AG04449 (cell line): ENCODE data around the gene LHFPL4.
"Not testable (repeated sequence)": the region's sequence is repeated elsewhere in the genome, so short reads cannot be mapped to it uniquely, and the experiment has no call there.

Source experiments
- CTCF ChIA-PET: fragments of 350-600 bp; formaldehyde crosslinking; extraction: SDS; loops from one replicate; lab custom pipeline; 2021; ENCODE audit warnings: antibody characterized with exemption; lab: Yijun Ruan, JAX
- POLR2A ChIA-PET: fragments of 400-600, 350-600 bp; formaldehyde crosslinking; extraction: SDS; loops from one replicate; lab custom pipeline; 2020; ENCODE audit warnings: antibody characterized with exemption, inconsistent platforms; lab: Yijun Ruan, JAX
- DNase-seq: peaks from one replicate; pipeline ENCODE4 v3.0.0-alpha.2; 2010; ENCODE audit warnings: low read depth, low spot score
- H3K4me3 ChIP-seq: 2 replicates; pipeline ENCODE4 v1.5.1; 2011; ENCODE audit warnings: low read depth, mild to moderate bottlenecking, control low read depth, low read length
- TF ChIP-seq, protein P1 (sequence below): IDR thresholded peaks from one replicate; pipeline ENCODE4 v1.5.1; 2011; ENCODE audit warnings: mild to moderate bottlenecking, moderate library complexity, low read length, control low read depth, inconsistent platforms; ENCODE audit not compliant: insufficient read depth; ENCODE audit errors: missing control alignments

Gene LHFPL4

DNA sequence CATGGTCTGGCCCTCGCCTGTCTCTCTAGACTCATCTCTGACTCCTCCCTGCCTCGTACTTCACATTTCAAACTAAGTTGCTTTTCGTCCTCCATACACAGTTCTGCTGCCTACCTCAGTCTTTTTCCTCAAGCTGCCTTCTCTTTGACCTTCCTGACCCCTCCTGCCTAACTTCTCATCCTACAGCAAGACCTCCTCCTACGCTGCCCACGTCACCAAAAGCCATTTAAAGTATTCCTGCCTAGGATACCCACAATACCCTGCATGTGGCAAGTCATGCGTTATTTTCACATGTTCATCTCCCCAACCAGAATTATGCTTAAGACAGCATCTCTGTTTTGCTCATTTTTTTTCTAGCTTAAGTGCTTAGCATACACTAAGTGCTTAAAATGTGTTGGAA lies 56.7 kb downstream of the LHFPL4 start:
- TF ChIP-seq, protein P1, sequence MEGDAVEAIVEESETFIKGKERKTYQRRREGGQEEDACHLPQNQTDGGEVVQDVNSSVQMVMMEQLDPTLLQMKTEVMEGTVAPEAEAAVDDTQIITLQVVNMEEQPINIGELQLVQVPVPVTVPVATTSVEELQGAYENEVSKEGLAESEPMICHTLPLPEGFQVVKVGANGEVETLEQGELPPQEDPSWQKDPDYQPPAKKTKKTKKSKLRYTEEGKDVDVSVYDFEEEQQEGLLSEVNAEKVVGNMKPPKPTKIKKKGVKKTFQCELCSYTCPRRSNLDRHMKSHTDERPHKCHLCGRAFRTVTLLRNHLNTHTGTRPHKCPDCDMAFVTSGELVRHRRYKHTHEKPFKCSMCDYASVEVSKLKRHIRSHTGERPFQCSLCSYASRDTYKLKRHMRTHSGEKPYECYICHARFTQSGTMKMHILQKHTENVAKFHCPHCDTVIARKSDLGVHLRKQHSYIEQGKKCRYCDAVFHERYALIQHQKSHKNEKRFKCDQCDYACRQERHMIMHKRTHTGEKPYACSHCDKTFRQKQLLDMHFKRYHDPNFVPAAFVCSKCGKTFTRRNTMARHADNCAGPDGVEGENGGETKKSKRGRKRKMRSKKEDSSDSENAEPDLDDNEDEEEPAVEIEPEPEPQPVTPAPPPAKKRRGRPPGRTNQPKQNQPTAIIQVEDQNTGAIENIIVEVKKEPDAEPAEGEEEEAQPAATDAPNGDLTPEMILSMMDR, result no peak
- ChIA-PET CTCF (interaction anchor here (0.9 to 1.0 kb wide), 2 partner anchors 9 to 143 kb away, joined by 3 read pairs; no protein-coding TSS in a partner anchor), POLR2A (no interaction called here)
- no peak for DNase-seq
- H3K4me3 ChIP-seq, result no peak overlapping the region

DNA sequence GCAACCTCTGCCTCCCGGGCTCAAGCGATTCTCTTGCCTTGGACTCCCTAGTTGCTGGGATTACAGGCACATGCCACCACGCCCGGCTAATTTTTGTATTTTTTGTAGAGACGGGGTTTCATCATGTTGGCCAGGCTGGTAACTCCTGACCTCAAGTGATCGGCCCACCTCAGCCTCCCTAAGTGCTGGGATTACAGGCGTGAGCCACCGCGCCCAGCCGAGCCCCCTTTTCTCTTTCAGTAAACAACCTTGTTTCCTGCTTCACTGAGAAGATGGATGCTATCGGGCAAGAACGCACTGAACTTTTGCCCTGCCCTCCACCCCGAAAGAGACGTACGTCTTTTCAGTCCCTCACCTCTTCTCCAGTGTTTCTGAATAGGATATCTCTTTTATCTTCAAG lies 59.6 kb downstream of the LHFPL4 start:
- H3K4me3 ChIP-seq, DNase-seq, POLR2A ChIA-PET: not testable (repeated sequence)
- CTCF ChIA-PET, result interaction anchor here (1.2 to 5.3 kb wide), 2 partner anchors 8 to 142 kb away, joined by 5 to 59 read pairs; no protein-coding TSS in a partner anchor

DNA sequence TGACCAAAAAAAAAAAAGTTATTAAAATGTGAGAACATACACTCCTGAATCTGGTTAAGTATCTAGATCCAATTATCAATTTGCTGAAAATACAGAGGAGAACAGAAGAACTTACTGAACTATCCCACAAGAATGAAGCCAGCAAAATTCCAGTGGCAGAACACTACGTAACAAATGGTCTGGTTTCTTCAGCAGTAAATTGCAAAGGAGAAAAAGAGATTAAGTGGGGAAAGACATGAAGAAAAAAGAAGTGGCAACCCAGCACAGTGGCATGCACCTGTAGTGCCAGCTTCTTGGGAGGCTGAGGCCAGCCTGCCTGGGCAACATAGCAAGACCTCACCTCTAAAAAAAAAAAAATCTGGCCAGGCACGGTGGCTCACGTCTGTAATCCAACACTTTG lies 62.1 kb downstream of the LHFPL4 start:
- POLR2A ChIA-PET, result no interaction called here
- TF ChIP-seq, protein P1, result no peak
- DNase-seq, result no peak
- CTCF ChIA-PET, result interaction anchor here (5.3 kb wide), 1 partner anchor 11 kb away, joined by 59 read pairs; no protein-coding TSS in a partner anchor
- no peak overlapping the region for H3K4me3 ChIP-seq

DNA sequence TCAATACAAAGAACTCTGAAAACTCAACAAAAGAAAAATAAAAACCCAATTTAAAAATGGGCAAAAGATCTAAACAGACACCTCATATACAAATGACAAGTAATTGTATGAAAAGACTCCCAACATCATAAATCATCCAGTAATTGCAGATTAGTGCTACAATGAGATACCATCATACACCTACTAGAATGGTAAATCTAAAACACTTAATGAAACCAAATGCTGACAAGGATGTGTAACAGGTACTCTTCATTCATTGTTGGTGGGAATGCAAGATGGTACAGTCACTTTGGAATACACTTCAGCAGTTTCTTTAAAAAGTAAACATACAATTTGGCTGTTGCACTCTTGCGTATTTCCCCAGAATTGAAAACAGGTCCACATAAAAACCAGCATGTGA lies 68.4 kb downstream of the LHFPL4 start:
- no peak overlapping the region for H3K4me3 ChIP-seq
- POLR2A ChIA-PET, result no interaction called here
- CTCF ChIA-PET, result interaction anchor here (0.9 to 1.8 kb wide), 2 partner anchors 15 to 18 kb away, joined by 4 to 5 read pairs; no protein-coding TSS in a partner anchor
- DNase-seq, result no peak
- TF ChIP-seq, protein P1, result no peak

DNA sequence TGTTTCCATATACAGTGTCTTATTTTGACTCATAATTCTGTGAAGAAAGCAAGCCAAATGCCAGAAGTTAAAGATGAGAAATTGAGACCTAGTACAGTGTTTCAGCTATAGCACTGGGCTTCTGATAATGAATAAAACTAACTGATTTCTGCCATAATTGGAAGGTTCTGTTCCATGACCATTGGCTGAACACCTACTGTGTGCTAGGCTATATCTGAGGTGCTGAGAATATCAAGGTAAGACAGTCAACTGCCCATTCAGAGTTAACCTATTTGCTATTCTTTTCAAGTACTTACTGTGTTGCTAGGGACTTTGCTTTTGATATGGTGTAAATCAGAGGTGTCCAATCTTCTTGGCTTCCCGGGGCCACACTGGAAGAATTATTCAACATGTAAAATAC lies 73.4 kb downstream of the LHFPL4 start:
- POLR2A ChIA-PET, result interaction anchor here (0.7 kb wide), 1 partner anchor 647 kb away, joined by 3 read pairs; no protein-coding TSS in a partner anchor
- no peak overlapping the region for H3K4me3 ChIP-seq
- TF ChIP-seq, protein P1, result no peak
- CTCF ChIA-PET, result interaction anchor here (0.8 kb wide), 1 partner anchor 33 kb away, joined by 3 read pairs; no protein-coding TSS in a partner anchor
- no peak for DNase-seq

DNA sequence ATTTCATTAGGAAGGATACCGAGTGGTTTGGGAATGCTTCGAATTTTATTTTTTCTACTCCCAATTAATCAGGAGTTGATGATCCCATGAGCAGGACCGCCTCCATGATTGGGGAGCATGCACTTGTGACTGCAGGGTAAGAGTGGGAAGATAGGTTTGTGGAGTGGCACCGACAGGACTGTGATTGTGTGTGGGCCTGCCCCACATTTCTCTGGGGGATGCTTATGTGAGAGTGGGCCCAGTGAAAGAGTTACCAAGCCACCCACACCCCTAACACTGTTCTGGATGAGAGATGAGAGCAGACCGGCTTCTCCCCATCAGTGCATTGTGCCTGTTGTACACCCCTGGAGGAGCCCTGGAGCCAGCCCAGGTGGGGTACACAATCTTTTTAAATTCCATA lies 76.7 kb downstream of the LHFPL4 start:
- no peak overlapping the region for H3K4me3 ChIP-seq
- ChIA-PET POLR2A (no interaction called here), CTCF (no interaction called here)
- TF ChIP-seq, protein P1, result no peak
- no peak for DNase-seq

DNA sequence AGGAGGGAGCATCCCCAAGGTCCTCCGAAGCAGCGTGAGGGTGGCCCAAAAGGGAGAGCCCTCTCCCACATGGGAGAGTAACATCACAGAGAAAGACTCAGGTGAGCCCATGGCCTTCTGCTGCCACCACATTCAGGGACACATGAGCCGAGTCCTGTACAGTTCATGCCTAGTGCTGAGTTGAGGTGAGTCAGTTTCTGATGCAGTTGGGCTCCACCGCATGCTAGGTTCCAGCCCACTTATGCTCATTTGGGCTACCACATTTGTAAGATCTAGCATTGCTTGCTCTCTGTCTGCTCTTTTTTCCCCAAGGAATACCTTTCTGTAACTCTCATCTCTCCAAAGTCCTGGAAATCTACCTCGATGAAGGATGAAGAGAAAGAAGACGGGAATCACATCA lies 79.1 kb downstream of the LHFPL4 start:
- CTCF ChIA-PET, result no interaction called here
- no peak for DNase-seq
- no peak overlapping the region for H3K4me3 ChIP-seq
- TF ChIP-seq, protein P1, result no peak
- POLR2A ChIA-PET, result no interaction called here
